NCI-H510A treated with DMSO at 0.1 percent for 48 hours (cell line): ENCODE measurements around the gene HADH.
"Not testable (repeated sequence)": the region's sequence is repeated elsewhere in the genome, so short reads cannot be mapped to it uniquely, and the experiment has no call there.

Experiments used
- DNase-seq: peaks from one replicate; lab custom pipeline; 2025; lab: John Stamatoyannopoulos, UW

HADH gene

GRCh38 chr4:107996949-107997788, 7.5 kb downstream of the HADH start:
- no peak for DNase-seq

GRCh38 chr4:107997794-107998193, 8.1 kb downstream of the HADH start:
- no peak for DNase-seq

GRCh38 chr4:107999932-108000539, 10.3 kb downstream of the HADH start:
- DNase-seq: peak; percentile 42

- no peak for DNase-seq
These were observed 11.9 kb downstream of the HADH start for GRCh38 chr4:108001540-108002135.

GRCh38 chr4:108003982-108004515, 14.4 kb downstream of the HADH start:
- no peak for DNase-seq

- no peak for DNase-seq
These were observed 15.0 kb downstream of the HADH start for GRCh38 chr4:108004646-108005045.

- DNase-seq: no peak
These were observed 16.1 kb downstream of the HADH start for GRCh38 chr4:108005807-108006206.

GRCh38 chr4:108006361-108006760, 16.7 kb downstream of the HADH start:
- no peak for DNase-seq

- DNase-seq: no peak
These were observed 18.3 kb downstream of the HADH start for GRCh38 chr4:108007984-108008383.

GRCh38 chr4:108008721-108009120, 19.0 kb downstream of the HADH start:
- no peak for DNase-seq

GRCh38 chr4:108010167-108010566, 20.5 kb downstream of the HADH start:
- DNase-seq: no peak

- not testable (repeated sequence) for DNase-seq
These were observed 22.7 kb downstream of the HADH start for GRCh38 chr4:108012382-108012781.

GRCh38 chr4:108013327-108013726, 23.6 kb downstream of the HADH start:
- no peak for DNase-seq

- DNase-seq: no peak
These were observed 24.3 kb downstream of the HADH start for GRCh38 chr4:108013955-108014354.

GRCh38 chr4:108018040-108018883, 28.6 kb downstream of the HADH start:
- DNase-seq: peak; percentile 52

- DNase-seq: no peak
These were observed 29.1 kb downstream of the HADH start for GRCh38 chr4:108018884-108019187.

- DNase-seq: no peak
These were observed 34.6 kb downstream of the HADH start for GRCh38 chr4:108024085-108024877.

- no peak for DNase-seq
These were observed 35.1 kb downstream of the HADH start for GRCh38 chr4:108024878-108025165.

- no peak for DNase-seq
These were observed 39.5 kb downstream of the HADH start for GRCh38 chr4:108029016-108029720.

GRCh38 chr4:108029731-108030130, 40.0 kb downstream of the HADH start:
- no peak for DNase-seq

- DNase-seq: peak; percentile 70
These were observed 40.6 kb downstream of the HADH start for GRCh38 chr4:108030332-108030731.
